GM18498 (cell line): ENCODE data around the gene FGD4.
"Not testable (repeated sequence)": the region's sequence is repeated elsewhere in the genome, so short reads cannot be mapped to it uniquely, and the experiment has no call there.

Experiments used
- ATAC-seq: cut with Tn5 transposase; IDR thresholded peaks from one replicate; pipeline ENCODE4 v1.9.1; 2021; ENCODE audit warnings: mild to moderate bottlenecking, moderate library complexity; ENCODE audit not compliant: unreplicated experiment

The FGD4 gene

GRCh38 chr12:32515137-32515873 is 115.9 kb downstream of the FGD4 start:
- ATAC-seq, result no peak

DNA sequence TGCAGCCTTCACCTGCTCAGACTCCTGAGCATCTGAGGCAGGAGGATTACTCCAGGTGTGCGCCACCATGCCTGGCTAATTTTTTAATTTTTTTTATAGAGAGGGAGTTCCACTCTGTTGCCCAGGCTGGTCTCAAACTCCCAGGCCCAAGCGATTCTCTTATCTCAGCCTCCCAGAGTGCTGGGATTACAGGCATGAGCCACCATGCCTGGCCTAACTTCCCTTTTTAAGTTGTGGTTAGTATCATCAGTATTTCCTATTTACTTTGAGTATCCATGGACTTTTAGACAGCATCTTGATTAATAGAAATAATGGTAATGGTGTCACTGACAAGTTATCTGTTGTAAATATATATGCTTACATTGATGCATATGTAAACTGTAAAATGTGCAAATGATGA is 116.9 kb downstream of the FGD4 start:
- ATAC-seq, result no peak

- ATAC-seq, result no peak
Observed at GRCh38 chr12:32517966-32518365, 118.6 kb downstream of the FGD4 start.

GRCh38 chr12:32519047-32519446 is 119.7 kb downstream of the FGD4 start:
- no peak for ATAC-seq

DNA sequence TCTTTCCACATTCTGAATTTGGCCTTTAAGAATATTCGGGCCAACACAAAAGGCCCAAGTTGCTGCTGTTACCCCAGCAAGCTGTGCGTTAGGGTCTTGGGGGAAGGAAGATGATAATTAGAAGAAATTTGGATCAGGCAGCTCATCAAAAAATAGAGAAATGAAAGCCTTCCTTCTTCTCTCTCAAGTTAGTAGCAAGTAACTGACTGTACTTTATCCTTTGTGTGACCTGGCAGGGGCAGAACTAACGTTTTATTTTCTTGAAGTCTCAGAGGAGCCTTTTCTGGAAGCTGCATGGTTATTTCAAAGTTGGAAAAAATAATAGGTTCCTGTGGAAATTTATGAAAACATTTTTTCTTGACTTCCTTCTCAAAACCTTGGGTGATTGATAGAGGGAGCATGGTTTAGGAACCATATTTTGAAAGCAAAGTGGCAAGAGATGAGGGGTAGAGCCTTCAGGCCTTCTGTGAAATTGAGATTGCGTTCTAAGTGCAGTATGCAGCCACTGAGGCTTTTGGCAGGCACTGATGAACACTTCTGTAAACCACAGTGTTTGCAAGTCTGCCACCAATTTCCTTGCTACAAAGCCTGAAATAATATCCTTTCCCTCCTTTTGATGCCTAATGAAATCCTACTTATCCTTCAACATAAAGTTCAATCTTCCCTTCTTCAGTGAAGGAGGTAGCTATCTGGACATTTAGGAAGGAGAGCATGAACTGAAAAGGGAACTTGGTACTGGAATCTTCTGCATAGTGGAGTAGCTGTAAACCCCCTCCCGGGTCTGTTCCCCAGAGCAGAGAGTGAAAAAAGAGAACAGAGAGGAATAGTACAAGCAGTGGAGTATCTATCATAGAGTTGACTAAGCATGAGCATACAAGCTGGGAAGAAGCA is 123.2 kb downstream of the FGD4 start:
- peak; percentile 90 for ATAC-seq

GRCh38 chr12:32525802-32526201 is 126.4 kb downstream of the FGD4 start:
- ATAC-seq, result not testable (repeated sequence)

DNA sequence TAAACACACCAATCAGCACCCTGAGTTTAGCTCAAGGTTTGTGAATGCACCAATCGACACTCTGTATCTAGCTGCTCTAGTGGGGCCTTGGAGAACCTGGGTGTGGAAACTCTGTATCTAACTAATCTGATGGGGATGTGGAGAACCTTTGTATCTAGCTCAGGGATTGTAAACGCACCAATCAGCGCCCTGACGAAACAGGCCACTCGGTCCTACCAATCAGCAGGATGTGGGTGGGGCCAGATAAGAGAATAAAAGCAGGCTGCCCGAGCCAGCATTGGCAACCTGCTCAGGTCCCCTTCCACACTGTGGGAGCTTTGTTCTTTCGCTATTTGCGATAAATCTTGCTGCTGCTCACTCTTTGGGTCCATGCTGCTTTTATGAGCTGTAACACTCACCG is 127.0 kb downstream of the FGD4 start:
- ATAC-seq, result not testable (repeated sequence)

GRCh38 chr12:32532422-32532821 is 133.1 kb downstream of the FGD4 start:
- no peak for ATAC-seq

DNA sequence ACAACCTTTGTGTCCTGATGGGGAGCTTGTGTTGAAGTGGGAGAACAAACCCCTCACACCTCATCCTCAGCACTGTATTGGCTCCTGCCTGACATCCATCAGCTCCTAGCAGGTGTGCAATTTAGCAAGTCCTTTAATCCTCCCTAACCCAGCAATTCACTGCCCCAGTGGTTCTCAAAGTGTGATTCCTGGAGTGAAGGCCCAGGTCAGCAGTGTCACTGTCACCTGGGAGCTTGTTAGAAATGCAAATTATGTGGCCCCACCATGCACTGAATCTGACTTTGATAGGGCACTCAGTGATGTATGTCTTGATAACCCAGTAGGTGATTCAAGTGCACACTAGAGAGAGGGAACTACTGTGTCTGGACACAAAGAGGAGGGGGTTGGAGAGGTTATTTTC is 133.6 kb downstream of the FGD4 start:
- no peak for ATAC-seq

GRCh38 chr12:32533506-32533905 is 134.1 kb downstream of the FGD4 start:
- ATAC-seq, result not testable (repeated sequence)

GRCh38 chr12:32533971-32534590 is 134.7 kb downstream of the FGD4 start:
- ATAC-seq, result peak; percentile 79

GRCh38 chr12:32534698-32535097 is 135.3 kb downstream of the FGD4 start:
- no peak for ATAC-seq

GRCh38 chr12:32535288-32535999 is 136.1 kb downstream of the FGD4 start:
- peak; percentile 69 for ATAC-seq

GRCh38 chr12:32536000-32536345 is 136.6 kb downstream of the FGD4 start:
- ATAC-seq, result no peak

GRCh38 chr12:32541754-32542374 is 142.5 kb downstream of the FGD4 start:
- no peak for ATAC-seq

DNA sequence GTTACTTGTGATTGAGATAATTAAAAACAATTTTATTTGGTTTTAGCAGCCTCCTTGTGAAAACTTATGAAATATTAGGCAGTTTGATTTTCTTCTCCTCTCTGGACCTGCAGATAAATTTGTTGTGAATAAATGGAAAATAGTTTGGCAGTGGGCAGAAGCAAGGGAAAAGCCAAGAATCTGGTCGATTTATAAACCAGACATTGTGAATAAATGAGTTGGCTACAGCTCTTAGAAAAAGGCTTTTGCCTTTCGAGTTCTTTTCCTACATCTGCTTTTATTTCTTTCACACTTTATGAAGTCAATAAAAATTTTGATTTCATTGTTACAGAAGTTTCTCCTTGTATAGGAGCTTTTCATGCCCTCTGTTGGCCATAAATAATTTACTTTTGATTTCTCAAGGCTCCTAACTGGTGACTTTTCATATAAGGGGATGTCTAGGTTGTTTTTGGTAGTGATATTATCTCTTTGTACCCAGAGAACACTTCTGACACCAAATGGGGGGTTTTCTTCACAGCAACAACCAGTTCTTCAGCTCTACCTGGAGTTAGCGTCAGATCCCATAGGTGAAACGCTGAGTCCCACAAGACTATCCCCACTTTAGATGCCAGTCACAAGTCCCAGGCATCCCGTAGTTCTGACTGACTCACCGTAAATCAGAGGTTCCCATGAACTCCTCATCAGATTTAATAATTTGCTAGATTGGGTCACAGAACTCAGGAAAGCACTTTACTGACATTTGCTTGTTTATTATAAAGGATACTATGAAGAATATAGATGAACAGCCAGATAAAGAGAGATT is 143.3 kb downstream of the FGD4 start:
- no peak for ATAC-seq

DNA sequence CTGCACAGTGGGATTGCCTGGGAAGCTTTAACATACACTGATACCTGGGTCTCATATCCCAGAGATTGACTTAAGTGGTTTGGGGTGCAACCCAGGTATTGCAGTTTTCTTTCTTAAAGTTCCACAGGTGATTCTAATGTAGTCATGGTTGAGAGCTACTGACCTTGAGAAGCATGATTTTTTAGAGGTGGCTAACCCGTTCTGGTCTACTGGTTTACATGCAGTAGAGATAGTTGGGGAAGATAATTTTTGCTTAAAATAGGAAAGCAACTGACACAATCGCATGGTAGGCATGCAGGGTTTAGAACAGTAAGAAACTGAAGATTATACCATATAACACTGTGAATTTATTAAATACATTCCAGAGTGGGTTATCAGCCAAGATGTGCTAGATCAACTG is 145.5 kb downstream of the FGD4 start:
- ATAC-seq, result no peak

- no peak for ATAC-seq
Observed at GRCh38 chr12:32545413-32545980, 146.1 kb downstream of the FGD4 start.

- ATAC-seq, result no peak
Observed at GRCh38 chr12:32546272-32546671, 146.9 kb downstream of the FGD4 start.
